DMS114 treated with DMSO at 0.1 percent for 48 hours (cell line): ENCODE results near the gene LRRC28.

Source experiments
- DNase-seq: peaks from one replicate; lab custom pipeline; 2025; ENCODE audit not compliant: unreplicated experiment; lab: John Stamatoyannopoulos, UW

Gene LRRC28

GRCh38 chr15:99305761-99306505 is 54.7 kb downstream of the LRRC28 start:
- no peak for DNase-seq

DNA sequence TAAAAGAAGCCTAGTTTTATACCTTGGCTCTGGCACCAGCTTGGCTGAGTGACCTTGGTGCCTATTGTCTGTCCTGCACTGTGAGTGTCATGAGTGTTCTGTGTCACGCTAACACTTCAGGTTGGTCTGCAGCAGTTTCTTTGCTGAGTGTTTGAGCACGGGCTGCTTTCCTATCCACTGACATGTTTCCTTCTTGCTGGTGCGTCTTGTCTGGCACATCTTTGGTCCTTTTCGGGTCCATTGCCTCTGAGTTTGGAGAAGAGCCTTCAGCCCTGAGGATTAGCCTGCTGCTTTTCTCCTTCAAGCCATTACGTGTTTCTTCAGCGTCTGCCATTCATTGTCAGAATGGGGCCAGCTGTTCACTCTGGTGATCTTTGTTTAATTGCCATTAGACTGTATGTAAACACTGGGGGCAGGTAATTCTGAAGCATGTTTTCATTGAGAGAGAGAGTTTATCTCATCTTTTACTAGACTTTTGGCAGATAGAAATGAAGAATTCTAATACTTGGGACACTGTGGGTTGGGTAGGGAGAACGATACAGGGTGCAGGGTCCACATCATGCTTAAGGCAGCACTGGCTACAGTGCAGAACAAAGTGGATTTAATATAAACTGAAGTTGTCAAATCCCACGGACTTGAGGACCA is 55.5 kb downstream of the LRRC28 start:
- no peak for DNase-seq

DNA sequence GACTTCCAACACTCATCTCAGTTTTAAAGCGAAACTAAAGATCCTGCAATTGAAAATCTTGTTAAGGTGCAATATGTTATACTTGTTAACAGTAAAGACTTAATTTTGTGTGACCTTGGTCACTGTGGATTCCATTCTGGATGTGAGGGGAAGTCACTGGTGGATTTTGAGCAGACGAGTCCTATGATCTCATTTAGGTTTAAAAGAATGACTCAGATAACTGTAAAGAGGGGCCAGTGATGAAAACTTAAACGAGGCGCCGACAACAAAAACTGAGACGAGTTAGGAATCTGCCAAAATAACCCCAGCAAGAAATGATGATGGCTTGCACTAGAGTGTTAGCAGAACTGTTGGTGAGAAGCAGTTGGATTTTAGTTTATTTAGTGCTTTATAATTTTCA is 56.5 kb downstream of the LRRC28 start:
- DNase-seq = no peak

- DNase-seq = no peak
Observed at GRCh38 chr15:99310745-99311144, 59.5 kb downstream of the LRRC28 start.

- DNase-seq = no peak
Observed at GRCh38 chr15:99312228-99312627, 60.9 kb downstream of the LRRC28 start.

- no peak for DNase-seq
Observed at GRCh38 chr15:99312794-99313193, 61.5 kb downstream of the LRRC28 start.

- no peak for DNase-seq
Observed at GRCh38 chr15:99315636-99316035, 64.4 kb downstream of the LRRC28 start.

DNA sequence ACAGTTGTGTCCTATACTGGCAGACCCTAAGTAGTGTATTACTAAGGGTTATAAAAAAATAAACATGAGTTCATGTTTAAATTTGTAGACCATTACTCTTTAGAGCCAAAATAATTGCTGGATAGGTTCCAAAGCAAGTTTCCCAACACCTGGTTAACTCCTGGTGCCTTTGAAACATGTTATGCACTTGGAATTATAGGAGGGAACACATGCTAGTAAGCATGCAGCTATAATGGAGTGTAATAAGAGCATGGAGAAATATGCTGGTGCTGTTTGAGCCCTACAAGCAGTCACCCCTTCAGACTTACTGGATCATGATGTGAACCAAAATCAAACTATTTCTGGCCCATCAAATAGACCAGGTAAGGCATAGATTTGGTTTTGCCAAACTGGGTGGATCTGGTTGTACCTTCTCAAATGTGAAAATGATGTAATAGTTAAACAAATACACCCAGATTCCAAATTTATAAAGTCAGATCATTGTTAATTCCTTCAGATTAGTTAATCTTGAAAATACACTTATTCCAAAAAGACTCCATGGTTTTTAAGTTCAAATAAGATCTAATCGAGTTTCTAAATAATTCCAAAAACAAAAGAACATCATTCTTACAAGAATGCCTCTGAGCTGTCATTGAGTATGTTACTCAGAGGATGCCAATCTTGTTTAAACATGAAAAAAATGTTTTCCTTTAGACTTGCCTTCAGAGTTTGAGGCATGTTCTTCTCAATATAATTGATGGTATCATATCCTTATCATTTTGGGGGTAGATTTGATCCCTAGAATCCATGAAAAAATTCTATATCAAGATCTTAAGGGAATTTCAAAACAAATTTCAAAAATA is 69.3 kb downstream of the LRRC28 start:
- no peak for DNase-seq

DNA sequence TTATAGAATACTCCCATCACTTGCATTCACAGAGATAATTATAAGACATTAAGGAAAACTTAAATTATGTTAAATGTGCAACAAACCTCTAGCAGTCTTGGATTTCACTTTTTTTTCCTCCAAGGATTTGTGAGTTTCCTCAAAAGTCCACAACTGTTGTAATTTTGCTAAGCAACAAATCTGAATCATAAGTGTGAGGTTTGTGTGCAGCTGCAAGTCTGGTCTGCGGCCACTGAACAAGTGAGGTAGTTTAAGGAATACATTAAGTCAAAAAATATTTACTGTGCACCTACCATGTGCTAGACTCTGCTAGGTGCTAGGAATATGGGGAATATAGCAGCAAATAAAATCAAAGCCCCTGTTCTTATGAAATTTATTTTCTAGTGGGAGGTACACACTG is 70.2 kb downstream of the LRRC28 start:
- no peak for DNase-seq

GRCh38 chr15:99322643-99323405 is 71.5 kb downstream of the LRRC28 start:
- no peak for DNase-seq

GRCh38 chr15:99324082-99324620 is 72.9 kb downstream of the LRRC28 start:
- no peak for DNase-seq

DNA sequence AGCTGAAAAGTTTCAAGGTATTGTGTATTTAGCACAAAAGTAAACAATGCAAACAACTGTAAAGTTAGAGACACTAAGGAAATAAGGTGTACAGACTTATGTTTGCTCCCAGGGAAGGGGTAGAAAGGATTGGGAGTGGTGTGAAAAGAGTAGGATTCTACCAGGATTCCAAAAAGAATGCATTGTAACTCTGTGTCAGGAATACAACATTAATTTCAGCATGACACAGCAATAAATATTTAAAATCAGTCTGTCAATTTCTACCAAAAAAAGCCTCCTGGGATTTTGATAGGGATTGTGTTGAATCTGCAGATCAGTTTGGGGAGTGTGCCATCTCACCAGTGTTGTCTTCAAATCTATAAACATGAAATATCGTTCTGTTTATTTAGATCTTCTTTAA is 73.4 kb downstream of the LRRC28 start:
- DNase-seq = no peak

DNA sequence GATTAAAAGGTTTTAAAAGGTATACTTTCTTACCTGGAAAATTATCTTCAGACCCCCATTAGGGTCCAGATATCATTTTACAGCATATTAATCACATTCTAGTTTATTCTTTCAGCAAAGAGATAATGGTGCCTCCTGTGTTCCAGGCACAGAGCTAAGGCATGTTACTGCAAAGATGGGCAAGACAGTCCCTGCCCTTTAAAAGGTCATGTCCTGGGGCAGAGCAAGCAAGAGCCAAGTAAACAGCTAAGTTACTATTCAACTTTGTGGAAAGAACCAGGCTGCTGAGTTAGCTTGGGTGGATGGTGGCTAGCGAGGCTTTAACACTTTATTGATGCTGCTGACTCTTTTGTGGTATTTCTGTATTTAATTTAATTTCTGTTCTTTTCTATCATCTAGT is 75.0 kb downstream of the LRRC28 start:
- DNase-seq = no peak

DNA sequence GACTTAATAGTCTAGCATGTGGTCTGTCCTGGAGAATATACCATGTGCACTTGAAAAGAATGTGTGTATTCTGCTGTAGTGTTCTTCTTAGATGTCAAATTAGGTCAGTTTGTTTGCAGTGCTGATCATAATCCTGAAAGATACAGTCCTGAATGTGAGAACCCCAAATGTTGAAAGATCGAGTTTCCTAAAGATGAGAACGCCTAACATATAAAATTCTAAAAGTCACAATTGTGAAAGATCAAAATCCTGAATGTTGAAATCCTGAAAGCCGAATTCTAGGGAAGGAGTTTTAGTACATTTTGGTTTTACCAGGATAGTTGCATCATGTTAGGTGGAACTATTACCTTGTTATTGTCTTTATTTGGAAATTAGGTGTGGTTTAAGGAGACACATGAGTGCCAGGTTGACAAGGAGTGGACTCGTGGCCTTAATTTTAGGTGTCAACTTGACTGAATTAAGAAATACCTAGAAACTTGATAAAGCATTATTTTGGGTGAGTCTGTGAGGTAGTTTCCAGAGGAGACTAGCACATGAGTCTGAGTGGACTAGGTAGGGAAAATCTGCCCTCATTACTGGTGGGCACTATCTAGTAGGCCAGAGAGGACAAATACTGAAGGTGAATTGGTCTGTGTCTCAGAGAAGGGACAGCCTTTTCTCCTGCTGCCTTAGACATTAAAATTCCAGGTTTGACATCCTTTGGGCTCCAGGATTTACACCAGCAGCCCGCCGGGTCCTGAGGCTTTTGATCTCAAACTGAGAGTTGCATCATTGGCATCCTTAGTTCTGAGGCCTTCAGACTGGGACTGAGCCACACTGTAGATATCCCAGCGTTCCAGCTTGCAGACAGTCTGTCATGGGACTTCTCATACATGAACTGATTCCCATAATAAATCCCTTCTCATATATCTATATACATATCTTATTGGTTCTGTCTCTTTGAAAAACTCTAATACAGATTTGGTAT is 77.1 kb downstream of the LRRC28 start:
- no peak for DNase-seq

DNA sequence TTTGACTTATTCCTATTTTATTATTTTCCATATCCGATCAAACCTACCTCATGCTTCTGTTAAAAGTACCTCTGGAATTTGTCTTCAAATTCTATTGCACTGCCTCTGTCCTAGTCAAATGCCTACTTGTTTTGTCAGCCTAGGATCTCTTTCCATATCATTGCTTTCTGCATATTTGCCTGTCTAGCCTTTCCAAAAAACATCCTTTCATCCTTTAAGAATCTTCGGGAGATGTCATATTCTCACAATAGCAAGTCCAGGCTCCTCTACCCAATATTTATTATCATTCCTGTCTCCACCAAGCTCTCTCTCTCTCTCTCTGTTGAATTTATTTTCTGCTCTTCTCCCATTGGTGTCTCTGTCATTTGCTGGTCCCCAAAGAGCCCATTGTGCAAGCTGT is 80.1 kb downstream of the LRRC28 start:
- DNase-seq = no peak

- DNase-seq = no peak
Observed at GRCh38 chr15:99333413-99333812, 82.1 kb downstream of the LRRC28 start.

DNA sequence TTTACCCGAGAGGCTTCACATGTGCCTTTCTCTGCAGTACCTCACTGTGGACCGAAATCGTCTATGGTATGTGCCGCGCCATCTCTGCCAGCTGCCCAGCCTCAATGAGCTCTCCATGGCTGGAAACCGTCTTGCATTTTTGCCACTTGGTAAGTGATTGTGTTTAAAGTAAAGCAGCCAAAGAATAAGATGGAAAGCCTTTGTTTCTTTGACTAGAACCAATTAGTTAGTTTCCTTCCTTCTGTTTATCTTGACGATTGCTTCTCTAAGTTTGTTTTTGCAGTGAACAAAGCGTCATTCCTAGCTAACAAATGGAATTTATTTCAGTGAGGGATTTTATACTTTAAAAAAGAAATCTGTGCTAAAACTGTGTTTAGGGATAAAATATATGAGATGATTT is 82.7 kb downstream of the LRRC28 start:
- DNase-seq = no peak

DNA sequence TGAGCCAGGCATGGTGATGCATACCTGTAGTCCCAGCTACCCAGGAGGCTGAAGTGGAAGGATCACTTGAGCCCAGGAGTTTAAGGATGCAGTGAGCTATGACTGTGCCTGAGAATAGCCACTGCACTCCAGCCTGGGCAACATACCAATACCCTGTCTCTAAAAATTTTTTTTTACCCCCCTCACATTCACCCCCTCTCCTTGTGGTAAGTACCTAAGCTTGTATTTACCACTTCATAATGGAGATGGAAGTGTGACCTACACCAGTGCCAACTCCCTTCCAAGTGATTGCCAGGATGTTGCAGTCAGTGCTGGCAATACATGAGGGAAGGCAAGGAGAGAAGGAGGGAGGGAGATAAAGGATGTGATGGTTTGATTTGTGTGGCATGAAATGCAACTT is 84.2 kb downstream of the LRRC28 start:
- DNase-seq = no peak

- no peak for DNase-seq
Observed at GRCh38 chr15:99336794-99337193, 85.5 kb downstream of the LRRC28 start.

DNA sequence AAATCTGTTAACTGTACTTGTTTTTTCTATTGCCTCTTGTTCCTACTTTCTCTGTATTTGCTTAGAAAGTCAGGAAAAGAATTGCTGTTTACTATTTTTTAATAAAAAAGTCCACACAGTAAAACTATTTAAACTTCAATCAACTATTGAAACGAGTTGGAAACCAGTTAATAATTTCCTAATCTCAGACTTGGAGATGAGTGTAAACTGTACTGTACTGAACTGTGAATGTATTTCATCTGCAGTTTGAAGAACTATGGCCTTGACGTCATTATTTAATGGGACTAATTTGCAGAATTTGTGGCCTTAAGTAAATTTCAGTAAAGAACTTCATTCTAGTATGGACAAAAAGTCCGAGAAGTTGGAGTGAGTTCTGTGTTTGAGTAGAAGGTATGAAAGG is 89.1 kb downstream of the LRRC28 start:
- no peak for DNase-seq
